ENCODE data around the gene CREB3L2.

GRCh38 chr7:138000081-138000701 is 1.7 kb downstream of the CREB3L2 start:
- TF ChIP-seq CTCF (CRISPR knock-in tag; IDR thresholded peaks at IDR 0.05) = peak; percentile 34; the same call in 1 of the 2 replicates
- no peak for TF ChIP-seq RFXANK (CRISPR knock-in tag; IDR thresholded peaks at IDR 0.05)
- TF ChIP-seq ZNF691 (CRISPR knock-in tag; IDR thresholded peaks at IDR 0.05; ENCODE audit: borderline replicate concordance, low read depth) = 0 out of 2 replicates have a peak, but pooled peaks have one; percentile 34
- TF ChIP-seq PHB2 (IDR thresholded peaks at IDR 0.05; ENCODE audit: partially characterized antibody) = no peak
- TF ChIP-seq BCLAF1 (IDR thresholded peaks at IDR 0.05) = no peak
- no peak for TF ChIP-seq SP4 (CRISPR knock-in tag; IDR thresholded peaks at IDR 0.05)
- no peak for TF ChIP-seq ZNF512 (CRISPR knock-in tag; IDR thresholded peaks at IDR 0.05)
- no peak for TF ChIP-seq HINFP (CRISPR knock-in tag; IDR thresholded peaks at IDR 0.05; ENCODE audit: low read depth)
- TF ChIP-seq PATZ1 (CRISPR knock-in tag; IDR thresholded peaks at IDR 0.05) = peak; percentile 26; the same call in 1 of the 2 replicates
- no peak; the same call in 1 of the 2 replicates for TF ChIP-seq ZNF687 (CRISPR knock-in tag; IDR thresholded peaks at IDR 0.05)
